Hematopoietic multipotent progenitor cell treated with erythropoietin and hydrocortisone succinate and interleukin-3 and kit ligand, for 8 days (in vitro differentiated cells): ENCODE results near the gene AGPAT3.
"Not testable (repeated sequence)": the region's sequence is repeated elsewhere in the genome, so short reads cannot be mapped to it uniquely, and the experiment has no call there.

Source experiments
- DNase-seq: peaks from one replicate; pipeline ENCODE4 v3.0.0-alpha.2; 2015

The AGPAT3 gene, protein sequence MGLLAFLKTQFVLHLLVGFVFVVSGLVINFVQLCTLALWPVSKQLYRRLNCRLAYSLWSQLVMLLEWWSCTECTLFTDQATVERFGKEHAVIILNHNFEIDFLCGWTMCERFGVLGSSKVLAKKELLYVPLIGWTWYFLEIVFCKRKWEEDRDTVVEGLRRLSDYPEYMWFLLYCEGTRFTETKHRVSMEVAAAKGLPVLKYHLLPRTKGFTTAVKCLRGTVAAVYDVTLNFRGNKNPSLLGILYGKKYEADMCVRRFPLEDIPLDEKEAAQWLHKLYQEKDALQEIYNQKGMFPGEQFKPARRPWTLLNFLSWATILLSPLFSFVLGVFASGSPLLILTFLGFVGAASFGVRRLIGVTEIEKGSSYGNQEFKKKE

DNA sequence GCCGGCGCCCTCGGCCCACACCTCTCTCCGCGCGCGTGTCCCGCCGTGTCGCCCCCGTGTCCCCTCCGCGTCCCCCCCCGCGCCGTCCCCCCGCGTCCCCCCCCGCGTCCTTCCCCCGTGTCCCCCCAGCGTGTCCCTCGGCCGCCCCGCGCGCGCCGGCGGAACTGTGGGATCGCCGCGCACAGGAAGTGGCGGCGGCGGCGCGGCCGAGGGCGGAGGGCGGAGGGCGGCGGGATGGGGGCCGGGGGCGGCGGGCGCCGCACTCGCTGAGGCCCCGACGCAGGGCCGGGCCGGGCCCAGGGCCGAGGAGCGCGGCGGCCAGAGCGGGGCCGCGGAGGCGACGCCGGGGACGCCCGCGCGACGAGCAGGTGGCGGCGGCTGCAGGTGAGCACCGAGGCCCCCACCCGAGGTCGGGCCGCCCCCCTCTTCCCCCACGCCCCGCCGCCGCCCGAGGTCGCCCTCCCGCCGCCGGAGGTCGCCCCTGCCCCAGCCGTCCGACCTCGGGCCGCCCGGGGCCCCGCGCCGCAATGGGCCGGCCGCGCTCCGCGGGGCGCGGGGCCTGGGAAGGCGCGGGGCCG, at the start of gene AGPAT3:
AGPAT3 (plus strand) TSS at position 262 of the 578 bp plus-strand sequence. CDS start 94,459 bp downstream, outside the sequence.
- DNase-seq, result no peak

- no peak for DNase-seq
Measured at GRCh38 chr21:43815991-43816390, 49.0 kb upstream of the AGPAT3 start.

DNA sequence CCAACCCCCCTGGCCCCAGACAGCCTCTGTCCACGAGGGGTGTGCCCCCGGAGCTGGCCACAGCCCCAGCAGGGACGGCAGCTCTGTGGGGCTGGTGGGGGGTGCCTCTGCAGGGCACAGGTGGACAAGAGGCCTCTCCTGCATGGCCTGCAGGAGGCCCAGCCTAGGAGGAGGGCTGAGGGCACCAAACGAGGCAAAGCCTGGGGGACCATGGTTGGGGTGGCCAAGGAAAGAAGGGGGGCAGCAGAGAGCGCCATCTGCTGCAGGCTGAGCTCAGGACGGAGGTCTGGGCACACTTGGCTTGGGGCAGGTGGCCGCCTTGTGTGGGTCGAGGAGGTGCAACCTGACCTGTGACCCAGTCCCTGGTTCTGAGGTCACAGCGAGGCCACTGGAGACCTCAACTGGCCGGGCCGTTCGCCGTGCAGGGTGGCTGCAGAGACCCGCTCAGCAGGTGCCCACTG, 48.4 kb upstream of the AGPAT3 start:
- no peak for DNase-seq

DNA sequence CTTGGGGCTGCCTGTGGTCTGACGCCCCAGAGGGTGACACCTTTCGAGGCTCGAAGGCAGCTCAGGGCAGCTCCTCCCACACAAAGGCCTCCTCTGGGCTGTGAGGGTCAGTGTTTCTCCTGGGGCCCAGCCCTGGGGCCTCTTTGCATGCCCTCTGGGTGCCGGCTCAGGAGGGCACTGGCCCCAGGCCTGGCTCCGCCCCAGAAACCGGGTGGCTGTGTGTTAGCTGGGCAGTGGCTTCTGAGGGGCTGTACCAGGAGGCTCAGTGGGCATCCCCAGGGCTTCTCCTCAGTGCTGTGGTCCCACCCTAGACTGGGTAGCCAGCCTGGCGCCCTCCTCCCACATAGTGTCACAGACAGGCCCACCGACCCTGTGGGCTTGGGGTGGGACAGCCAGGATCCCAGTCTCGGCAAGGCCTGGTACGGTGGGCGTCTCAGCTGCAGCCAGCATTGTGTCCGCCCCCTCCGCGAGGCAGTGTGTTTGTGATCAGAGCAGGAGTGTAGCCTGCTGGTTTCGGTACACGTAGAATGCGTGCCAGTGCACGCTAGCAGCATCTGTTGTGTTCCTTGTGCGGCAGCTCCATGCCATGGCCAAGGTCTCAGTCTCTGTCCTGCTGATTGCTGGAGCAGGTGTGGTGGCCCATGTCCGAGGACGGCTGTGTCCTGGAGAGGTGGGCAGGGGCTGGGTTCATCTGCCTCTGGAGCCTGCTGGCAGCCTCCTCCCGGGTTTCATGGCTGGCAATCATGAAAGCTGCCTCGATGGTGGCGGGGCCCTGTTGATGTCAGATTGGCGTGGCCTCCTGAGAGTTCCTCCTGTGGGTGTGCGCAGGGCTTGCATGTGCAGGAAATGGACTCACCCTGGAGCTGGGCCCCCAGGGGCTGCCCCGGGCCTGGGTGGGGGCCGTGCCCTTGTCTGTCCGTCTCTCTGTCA, 47.6 kb upstream of the AGPAT3 start:
- DNase-seq, result no peak

DNA sequence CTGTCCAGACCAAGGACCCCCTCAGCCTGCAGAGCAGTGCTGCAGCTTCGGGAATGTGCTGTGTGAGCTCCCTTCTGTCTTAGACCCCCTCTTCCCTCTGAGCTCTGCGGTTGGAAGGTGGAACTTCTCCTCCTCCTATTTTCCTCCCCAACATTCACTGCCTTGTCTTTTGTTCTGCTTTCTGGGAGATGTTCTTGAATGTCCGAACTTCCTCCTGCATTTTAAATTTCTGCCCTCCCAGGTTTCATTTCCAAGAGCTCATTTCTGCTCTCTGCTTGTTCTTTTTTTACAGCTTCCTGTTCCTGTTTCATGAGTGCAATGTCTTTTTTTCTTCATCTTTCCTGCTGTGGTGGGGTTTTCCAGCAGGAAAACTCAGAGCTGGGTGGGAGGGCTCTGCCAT, 46.3 kb upstream of the AGPAT3 start:
- DNase-seq, result no peak

GRCh38 chr21:43819511-43820405, 45.3 kb upstream of the AGPAT3 start:
- no peak for DNase-seq

GRCh38 chr21:43820466-43820865, 44.6 kb upstream of the AGPAT3 start:
- no peak for DNase-seq

- not testable (repeated sequence) for DNase-seq
Measured at GRCh38 chr21:43822166-43822565, 42.9 kb upstream of the AGPAT3 start.

DNA sequence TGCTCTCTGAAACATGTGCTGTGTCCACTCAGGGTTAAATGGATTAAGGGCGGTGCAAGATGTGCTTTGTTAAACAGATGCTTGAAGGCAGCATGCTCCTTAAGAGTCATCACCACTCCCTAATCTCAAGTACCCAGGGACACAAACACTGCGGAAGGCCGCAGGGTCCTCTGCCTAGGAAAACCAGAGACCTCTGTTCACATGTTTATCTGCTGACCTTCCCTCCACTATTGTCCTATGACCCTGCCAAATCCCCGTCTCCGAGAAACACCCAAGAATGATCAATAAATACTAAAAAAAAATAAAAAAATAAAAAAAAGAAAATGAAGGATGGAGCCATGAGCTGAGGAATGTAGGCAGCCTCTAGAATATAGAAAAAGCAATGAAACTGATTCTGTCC, 42.3 kb upstream of the AGPAT3 start:
- not testable (repeated sequence) for DNase-seq

- no peak for DNase-seq
Measured at GRCh38 chr21:43824333-43825241, 40.4 kb upstream of the AGPAT3 start.

GRCh38 chr21:43825242-43825935, 39.6 kb upstream of the AGPAT3 start:
- no peak for DNase-seq

GRCh38 chr21:43825936-43826622, 38.9 kb upstream of the AGPAT3 start:
- DNase-seq, result no peak

DNA sequence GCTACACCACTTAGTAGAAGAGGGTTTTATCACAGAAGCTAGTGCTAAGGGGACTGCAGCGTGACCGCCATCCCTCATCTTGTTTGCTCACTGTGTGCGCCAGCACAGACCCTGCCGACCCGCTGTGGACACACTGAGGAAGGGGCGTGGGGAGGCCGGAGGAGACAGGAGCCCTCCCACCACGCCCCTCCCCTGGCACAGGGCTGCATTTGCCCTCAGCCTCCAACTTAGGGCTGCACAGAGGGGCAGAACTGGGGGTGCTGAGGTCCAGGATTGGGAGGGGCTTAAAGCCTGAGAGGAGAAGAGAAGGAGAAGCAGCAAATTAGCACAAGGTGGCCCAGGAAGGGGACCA, 38.4 kb upstream of the AGPAT3 start:
- DNase-seq, result no peak

DNA sequence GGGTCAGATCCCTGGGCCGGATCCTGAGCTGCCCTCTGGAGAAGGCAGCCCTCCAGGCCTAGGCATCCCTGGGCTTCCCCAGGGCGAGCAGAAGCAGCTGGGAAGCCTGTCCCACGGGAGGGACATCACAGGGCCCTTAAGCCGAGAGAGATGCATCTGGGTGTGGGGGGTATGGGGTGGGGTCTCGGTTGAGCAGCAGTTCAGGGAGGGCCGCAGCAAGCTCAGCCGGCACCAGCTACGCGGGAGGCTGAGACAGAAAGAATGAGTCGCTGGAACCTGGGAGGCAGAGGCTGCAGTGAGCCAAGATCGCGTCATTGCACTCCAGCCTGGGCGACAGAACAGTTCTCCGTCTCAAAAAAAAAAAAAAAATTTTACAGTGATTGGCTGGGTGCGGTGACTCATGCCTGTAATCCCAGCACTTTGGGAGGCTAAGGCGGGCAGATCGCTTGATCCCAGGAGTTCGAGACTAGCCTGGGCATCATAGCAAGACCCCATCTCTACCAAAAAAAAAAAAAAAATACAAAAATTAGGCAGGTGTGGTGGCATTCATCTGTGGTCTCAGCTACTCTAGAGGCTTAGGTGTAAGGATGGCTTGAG, 37.9 kb upstream of the AGPAT3 start:
- DNase-seq, result no peak

DNA sequence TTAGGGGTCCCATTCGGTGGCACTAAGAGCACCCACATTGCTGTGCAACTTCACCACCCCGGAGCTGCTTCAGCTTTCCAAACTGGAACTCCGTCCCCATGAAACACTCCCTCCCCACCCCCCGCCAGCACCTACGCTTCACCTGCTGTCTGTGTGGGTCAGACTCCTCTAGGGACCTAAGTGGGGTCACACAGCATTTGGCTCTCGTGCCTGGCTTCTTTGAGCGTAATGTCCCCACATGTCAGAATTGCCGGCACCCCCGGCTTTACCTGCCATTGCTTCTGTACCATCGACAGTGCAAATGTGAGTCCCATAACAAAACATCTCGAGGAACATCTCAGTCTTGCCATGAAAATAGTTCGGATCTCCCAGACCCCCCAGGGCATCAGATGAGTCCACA, 35.9 kb upstream of the AGPAT3 start:
- DNase-seq, result no peak

DNA sequence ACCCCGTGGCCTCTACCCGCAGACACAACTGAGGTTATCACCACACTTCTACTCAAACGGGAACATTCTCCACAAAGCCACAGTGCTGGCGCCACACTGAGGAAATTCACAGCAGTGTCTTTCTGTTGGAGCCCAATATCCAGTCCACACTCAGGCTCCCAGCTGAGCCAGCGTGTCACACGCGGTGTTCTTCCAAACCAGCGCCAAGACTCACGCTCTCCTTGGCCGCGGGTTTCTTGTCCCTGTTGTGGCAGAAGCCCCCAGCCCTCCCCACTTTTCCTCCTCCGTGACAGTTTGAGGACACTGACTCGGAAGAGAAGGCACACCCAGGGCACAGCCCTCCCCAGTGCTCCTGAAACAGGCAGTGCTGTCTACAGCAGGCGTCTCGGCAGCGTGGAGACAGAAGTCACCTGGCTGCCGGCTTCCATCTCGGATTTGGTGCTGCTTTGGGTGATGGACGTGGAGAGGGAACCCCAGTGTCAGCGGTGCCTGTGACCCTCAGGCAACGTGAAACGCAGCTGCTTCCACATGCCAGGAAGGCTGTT, 35.4 kb upstream of the AGPAT3 start:
- no peak for DNase-seq

GRCh38 chr21:43832158-43832550, 32.9 kb upstream of the AGPAT3 start:
- DNase-seq, result no peak

- no peak for DNase-seq
Measured at GRCh38 chr21:43832648-43833047, 32.4 kb upstream of the AGPAT3 start.

- no peak for DNase-seq
Measured at GRCh38 chr21:43834146-43834905, 30.7 kb upstream of the AGPAT3 start.
